NCI-H345 treated with DMSO at 0.1 percent for 48 hours (cell line): ENCODE results near the gene RAI14.
"Not testable (repeated sequence)": the region's sequence is repeated elsewhere in the genome, so short reads cannot be mapped to it uniquely, and the experiment has no call there.

Experiments
- DNase-seq: peaks from one replicate; lab custom pipeline; 2025; ENCODE audit not compliant: unreplicated experiment; lab: John Stamatoyannopoulos, UW

RAI14 gene

GRCh38 chr5:34758514-34758913 is 102.4 kb downstream of the RAI14 start:
- no peak for DNase-seq

GRCh38 chr5:34759213-34759612 is 103.1 kb downstream of the RAI14 start:
- DNase-seq: not testable (repeated sequence)

GRCh38 chr5:34765662-34766061 is 109.5 kb downstream of the RAI14 start:
- DNase-seq: no peak

GRCh38 chr5:34767180-34767579 is 111.1 kb downstream of the RAI14 start:
- no peak for DNase-seq

- DNase-seq: no peak
These were observed 114.4 kb downstream of the RAI14 start for GRCh38 chr5:34770486-34770885.

GRCh38 chr5:34771076-34771475 is 114.9 kb downstream of the RAI14 start:
- no peak for DNase-seq

GRCh38 chr5:34772267-34773098 is 116.4 kb downstream of the RAI14 start:
- DNase-seq: no peak

- DNase-seq: no peak
These were observed 118.0 kb downstream of the RAI14 start for GRCh38 chr5:34774139-34774538.

GRCh38 chr5:34774678-34775077 is 118.5 kb downstream of the RAI14 start:
- not testable (repeated sequence) for DNase-seq

GRCh38 chr5:34775886-34776285 is 119.8 kb downstream of the RAI14 start:
- no peak for DNase-seq

- DNase-seq: no peak
These were observed 122.1 kb downstream of the RAI14 start for GRCh38 chr5:34778091-34778850.

GRCh38 chr5:34783892-34784291 is 127.8 kb downstream of the RAI14 start:
- not testable (repeated sequence) for DNase-seq

GRCh38 chr5:34787035-34787434 is 130.9 kb downstream of the RAI14 start:
- DNase-seq: no peak

- no peak for DNase-seq
These were observed 132.9 kb downstream of the RAI14 start for GRCh38 chr5:34789021-34789531.

- DNase-seq: no peak
These were observed 133.5 kb downstream of the RAI14 start for GRCh38 chr5:34789639-34790038.

- DNase-seq: no peak
These were observed 133.9 kb downstream of the RAI14 start for GRCh38 chr5:34790069-34790468.

GRCh38 chr5:34791761-34792244 is 135.7 kb downstream of the RAI14 start:
- no peak for DNase-seq

GRCh38 chr5:34802834-34803563 is 146.9 kb downstream of the RAI14 start:
- no peak for DNase-seq

- no peak for DNase-seq
These were observed 148.0 kb downstream of the RAI14 start for GRCh38 chr5:34803974-34804732.

GRCh38 chr5:34804913-34805312 is 148.8 kb downstream of the RAI14 start:
- DNase-seq: no peak
